ENCODE results near the gene SMIM9.

Gene SMIM9

DNA sequence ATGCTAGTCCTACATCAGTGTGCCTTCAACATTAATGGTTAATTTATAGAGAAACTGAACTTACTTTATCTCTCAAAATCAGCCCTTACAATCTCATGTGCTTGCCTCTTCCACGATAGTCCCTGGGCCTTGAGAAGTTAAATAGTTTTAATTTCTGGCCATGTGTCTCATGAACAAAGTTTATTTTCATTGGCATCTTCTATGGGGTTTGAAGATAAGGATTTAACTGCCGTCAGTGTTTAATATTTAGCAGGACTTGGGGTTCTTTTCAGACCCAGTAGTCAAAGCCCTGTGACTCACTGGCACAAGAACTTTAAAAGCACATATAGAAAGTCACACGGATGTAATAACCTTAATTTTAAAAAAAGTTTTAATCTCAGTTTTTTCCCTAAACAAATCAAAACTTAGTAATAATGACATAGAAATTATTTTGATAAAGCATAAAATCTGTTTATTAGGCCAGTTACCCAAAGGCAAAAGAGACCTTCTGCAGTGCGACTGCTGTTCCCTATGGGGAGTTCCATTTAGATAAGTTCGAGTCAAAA lies 19.1 kb downstream of the SMIM9 start:
- DNase-seq (ENCODE audit: low spot score), result no peak

DNA sequence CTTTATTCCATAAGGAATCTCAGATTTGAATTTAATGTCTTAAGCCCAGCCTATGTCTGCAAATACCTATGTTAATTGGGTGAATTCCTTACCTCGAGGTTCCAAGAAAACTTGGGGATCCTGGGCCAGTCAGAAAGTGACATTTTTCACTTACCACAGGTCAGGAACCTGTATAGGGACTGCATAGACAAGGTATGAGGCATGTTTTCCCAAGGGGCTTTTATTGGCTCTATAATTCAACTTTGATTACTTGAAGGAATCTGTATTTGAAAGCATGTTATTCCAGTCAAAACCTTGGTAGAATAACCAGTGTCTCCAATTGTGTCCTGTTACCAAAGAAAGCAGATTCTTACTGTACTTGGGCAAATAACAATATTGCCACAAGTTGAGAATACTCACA lies 20.7 kb downstream of the SMIM9 start:
- no peak for DNase-seq (ENCODE audit: low spot score)

DNA sequence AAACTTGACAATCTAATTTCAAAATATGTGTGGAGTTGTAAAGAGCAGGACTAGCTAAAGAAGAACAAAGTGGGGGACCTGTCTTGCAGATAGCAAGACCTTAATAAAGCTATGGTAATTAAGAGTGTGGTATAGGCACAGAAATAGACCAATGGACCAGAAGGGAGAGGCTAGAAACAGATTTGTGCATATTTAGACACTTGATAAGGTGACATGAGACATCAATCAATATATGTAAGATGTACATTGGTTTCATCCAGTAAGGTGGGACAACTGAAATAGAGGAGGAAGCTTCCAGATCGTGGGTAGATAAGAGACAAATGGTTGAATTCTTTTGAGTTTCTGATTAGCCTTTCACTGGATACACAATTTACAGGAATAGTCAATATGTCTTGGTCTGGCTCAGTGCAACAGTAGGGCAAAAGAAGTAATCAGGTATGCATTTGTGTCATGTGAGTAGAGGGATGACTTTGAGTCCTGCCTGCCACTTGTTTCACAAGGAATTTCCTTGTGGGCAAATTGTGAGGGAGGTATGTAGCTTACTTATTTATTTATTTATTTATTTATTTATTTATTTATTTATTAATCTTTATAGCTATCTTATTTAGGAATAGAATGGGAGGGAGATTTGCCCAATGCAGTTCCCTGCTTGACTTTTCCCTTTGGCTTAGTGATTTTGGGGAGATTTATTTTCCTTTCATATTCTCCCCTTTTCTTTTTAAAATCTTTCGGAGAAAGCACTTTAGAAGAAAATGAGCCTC lies 21.9 kb downstream of the SMIM9 start:
- DNase-seq (ENCODE audit: low spot score), result no peak

DNA sequence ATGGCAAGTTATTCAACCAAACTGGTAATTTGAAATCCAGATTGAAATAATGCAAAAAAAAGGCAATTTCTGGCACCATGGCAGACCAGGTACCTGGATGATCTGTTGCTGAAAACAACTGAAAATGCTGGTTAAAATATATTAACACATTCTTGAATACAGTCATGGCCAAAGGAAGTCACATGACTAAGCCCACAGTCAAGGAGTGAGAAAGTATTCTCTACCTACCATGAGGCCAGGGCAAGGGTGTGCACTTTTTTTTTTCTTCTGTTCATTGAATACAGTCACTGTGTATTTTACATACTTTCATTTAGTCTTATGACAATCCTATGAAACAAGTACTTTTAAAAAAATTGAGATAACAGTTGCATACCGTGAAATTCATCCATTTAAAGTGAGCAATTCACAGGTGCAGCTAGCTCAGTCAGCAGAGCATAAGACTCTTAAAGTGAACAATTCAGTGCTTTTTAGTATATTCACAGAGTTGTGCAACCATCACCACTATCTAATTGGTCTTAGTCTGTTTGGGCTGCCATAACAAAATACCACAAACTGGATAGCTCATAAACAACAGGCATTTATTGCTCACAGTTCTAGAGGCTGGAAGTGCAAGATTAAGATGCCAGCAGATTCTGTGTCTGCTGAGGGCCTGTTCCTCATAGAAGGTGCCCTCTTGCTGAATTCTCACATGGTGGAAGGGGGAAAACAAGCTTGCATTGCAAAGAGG lies 24.4 kb downstream of the SMIM9 start:
- DNase-seq (ENCODE audit: low spot score), result no peak

DNA sequence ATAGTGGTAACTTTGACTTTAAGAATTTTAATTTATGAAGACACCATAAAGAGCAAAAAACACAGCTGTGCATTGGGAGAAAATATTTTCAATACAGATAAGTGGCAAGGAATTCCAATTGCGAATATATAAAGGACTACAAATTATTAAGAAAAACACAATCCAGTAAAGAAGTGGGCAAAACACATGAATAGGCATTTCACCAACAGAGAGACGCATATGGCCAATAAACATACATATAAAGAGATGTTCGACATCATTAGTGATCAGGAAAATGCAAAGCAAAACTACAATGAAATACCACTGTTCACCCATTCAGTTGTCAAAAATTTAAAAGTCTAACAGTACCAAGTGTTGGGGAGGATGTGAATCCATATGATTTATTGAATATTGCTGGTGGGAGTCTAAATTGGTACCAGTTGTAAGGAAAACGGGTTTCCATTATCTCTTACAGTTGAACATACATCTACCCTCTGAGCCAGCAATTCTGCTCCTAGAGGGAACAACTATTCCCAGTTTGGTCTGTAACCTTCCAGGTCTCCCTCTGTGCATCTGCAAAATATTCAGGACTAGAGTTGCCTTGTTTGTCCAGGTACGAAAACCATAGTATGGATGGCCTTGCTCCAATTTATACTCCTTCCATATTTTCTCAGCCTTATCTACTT lies 27.5 kb downstream of the SMIM9 start:
- DNase-seq (ENCODE audit: low spot score), result no peak

DNA sequence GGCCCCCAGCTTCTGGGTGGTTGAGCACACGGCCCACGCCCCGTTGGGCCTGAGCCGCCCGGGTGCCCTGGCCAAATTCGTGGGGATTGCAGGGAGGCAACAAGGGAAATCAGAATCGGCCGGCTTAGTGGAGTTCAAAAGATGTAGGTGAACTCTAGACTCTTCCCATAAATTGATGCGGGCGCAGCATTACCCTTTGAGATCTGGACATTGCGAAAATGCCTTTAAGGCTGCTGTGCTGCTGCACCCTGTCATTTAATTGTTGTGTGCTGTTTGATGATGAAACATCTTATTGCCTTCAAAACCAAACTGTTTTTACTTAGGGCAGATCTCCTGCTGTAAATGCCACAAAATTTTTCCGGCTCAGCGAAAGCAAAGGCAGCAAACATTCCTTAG lies 28.8 kb downstream of the SMIM9 start:
- no peak for DNase-seq (ENCODE audit: low spot score)

DNA sequence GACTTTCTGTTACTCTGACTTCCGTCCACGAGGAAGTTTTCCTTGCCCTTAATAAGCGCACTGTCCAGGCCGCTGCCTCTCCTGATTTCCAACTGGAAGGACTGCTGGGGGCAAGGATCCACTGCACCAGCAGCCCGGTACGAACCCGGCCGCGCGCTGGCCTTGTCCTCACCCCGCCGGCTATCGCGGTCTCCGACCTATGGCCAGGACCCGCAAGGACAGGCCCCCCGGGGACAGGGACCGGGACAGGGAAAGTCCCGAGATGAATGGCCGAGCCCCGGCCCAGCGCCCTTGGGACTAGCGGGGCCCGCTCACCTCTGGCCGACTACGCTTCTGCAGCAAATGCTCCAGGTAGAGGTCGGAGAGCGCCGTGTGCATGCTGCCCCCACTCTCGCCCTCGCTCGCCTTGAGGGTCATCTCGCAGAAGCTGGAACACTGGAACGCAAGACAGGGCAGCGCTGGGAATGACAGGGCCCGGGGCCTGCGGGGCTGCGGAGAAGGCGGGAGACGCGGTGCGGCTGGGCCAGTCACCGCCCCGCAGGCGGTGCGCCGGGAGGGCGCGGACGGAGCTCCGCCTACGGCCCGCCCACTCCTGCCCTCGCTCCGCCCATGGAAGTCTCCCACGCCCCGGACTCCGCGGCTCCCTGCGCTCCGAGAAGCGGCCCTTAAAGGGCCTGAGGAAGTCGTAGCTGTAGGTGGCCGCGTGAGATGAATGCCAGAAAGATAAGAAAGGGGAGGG lies 29.3 kb downstream of the SMIM9 start, which contains the start of gene MPP1:
Gene MPP1 (minus strand): TSS at position 529 of the 739 bp plus-strand sequence. CDS start 112 bp downstream, at position 417.
- DNase-seq (ENCODE audit: low spot score), result peak; percentile 67

DNA sequence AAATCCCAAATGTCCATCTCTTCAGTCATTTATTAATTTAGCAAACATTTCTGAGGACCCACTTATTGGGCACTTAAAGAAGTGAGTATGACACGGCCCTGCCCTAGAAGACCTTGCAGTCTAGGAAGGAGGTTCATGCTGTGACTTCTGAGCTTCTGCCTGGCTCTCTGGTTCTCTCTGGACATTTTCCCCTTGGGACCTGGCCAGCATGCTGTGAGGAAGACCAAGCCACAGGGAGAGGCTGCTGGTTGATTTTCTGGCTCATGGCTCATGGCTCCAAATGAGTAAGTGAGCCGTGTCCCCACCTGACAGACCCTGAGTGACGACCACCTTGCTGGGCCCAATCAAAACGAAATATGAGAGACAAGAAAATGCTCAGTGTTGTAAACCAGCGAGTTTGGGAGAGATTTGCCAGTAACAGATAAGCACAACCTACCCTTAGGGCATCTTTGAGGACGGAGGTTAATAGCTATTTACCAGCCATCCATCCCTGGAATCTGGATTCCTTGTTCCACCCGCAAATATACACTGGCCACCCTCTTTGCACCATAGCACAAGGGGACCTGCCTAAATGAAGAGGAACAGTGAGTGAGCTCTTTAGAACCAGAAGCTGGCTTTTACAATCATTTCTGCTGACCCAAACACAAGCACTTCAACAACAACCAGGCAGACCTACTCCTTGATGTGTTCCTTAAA lies 30.1 kb downstream of the SMIM9 start:
- no peak for DNase-seq (ENCODE audit: low spot score)

DNA sequence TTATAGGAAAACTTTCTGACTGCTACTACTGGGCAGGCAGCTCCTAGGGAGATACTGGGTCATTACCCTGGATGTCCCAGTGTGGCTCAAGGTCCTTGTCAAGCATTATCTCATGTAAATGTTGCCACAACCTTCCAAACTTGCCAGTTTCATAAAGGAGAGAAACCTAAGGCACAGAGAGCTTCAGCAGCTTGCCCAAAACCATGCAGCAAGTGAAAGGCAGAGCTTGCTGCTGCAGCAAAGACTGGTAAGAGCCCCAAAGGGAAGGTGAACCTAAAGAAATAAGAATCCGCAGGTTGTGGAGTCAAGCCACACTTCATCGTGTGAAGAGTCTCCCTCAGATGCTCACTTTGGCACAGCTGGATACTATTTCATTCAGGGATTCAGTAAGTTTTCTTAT lies 31.5 kb downstream of the SMIM9 start:
- DNase-seq (ENCODE audit: low spot score), result no peak

DNA sequence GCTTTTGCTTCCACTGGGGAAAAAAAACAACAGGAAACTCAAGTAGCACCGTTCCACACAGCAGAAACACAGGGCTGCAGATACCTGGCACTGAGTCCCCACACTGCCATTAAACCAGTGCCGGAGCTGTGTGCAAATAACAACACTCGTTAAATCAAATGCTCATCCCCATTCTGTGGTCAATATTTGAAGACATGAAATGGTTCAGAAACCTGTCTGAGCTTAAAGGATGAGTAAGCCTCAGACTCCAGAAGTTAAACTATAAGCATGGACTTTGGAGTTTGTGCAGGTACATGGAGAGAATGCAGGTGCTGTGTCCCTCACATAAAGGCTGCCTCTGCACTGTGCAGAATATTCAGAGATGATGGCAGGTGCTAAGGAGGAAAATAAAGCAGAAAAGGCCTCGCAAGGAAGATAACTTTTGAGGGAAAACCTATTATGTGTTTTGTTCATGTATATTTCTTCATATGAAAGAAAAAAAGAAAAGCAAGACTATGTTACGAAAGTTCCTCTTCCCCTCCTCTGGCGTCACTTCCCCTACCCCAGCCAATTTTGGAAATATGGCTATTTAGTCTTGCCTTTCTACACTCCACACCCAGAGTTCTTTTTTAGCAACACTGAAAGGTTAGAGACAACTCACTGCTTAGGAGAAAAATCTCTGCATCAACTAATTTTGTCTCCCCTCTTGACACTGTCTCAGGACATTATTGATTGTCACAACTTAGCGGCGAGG lies 33.8 kb downstream of the SMIM9 start:
- DNase-seq (ENCODE audit: low spot score), result no peak

DNA sequence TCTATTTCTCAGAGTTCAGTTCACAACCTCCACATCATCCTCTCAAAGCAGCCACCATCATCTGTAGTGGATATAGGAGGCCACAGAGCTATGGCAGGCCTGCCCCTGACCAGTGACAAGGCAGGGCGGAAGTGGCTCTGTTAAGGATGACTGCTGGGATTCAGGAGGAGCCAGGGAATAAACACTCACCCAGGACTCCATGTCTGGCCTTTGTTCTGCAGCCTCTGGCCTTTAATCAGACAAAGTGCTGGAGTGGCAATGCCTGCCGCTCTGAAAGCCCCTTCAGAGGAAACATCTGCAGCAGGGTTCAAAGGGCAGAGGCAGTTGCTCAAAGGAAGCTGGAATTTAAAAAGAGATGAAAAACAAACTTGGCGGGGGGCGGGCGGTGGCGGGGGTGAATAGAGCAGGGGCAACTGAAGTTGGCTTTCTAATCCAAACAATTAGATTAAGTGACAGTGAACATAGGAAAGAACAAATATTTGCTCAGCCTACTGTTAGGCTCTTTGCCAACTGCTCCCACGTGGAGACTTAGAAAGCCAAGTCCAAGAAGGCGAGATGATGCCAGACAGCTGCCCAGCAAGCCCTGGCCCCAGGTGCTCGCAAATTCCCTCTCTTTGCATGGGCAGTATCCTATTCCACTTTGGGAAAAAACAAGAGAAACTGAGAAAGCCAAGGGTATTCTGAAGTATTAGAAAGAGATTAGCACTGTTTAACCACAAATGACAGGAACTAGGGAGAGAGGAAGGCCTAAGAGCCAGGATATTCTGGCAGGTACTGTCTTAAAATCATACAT lies 34.7 kb downstream of the SMIM9 start:
- DNase-seq (ENCODE audit: low spot score), result no peak

DNA sequence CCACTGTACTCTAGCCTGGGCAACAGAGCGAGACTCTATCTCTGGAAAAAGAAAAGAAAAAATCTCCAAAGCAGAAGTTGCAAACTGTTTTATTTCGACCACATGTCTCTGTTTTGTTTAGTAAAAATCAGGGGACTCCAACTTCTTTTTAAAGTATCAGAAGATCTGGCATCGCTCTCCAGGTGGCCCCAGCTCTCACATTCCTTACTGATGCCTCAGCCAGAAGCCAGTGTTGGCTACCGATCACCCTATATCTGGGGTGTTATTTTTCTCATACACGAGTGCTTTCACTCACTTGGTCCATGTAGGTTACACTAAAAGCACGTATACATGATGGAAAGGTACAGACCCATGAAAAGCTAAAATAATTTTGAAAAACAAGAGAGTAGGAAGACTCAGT lies 37.5 kb downstream of the SMIM9 start:
- no peak for DNase-seq (ENCODE audit: low spot score)

DNA sequence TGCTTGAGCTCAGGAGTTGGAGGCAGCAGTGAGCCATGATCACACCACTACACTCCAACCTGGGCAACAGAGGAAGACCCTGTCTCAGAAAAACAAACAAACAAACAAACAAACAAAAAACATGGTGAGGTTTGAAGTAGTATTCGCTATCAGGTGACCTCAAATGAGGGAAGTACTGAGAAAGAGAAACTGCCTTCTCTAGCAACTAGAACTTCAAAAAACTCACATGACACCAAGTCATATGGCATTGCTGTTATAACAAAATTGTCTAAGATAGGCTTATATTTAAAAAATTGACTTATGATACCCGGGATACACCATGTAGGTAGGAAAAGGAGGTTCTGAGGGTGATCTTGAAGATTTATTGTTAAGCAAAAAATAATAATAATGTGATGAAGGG lies 39.4 kb downstream of the SMIM9 start:
- no peak for DNase-seq (ENCODE audit: low spot score)

DNA sequence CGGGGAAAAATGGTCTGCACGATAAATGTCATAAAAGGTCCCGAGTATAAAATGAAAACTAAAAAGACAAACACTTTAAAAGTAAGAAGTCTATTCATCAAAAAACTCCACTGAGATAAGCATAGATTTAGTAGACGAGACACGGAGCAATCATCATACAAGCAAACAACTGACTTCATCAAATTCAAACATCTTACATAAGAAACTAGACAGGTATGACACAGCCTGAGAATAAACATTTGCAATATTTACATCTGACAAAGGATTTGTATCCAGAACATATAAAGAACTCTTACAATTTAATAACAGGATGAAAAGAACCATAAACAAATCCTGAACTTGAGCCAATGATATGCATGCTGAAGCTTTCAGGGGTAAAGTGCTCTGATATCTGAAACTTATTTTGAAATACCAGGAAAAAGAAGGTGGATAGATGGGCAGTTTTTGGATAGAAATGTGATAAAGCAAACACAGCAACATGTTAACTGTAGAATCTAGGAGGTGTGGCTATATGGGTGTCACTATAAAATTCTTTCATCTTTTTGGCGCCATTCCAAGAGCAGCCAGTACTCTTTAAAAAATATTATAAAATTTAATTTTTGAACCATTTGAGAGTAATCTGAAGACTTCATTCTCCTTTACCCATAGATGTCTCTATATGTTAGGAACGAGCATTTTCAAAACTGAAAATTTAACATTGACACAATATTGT lies 41.2 kb downstream of the SMIM9 start:
- DNase-seq (ENCODE audit: low spot score), result no peak

DNA sequence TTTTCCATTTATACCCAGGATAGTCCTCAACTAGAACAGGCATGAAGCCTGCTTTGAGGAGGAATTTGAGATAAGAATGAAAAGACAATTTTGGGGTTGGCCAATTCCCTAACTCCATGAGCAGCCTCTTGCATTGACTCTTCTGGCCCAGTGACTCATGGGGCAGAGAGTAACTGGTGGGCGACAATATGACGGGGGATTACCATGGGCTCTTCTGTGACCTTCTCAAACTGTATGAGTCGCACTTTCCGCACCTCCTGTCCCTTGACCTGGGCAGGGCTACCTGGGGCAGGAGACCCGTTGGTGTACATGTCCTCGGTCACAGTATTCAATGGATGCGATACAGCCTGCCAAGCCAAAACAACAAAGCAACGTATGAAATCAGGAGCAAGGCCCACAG lies 42.5 kb downstream of the SMIM9 start:
- DNase-seq (ENCODE audit: low spot score), result no peak

DNA sequence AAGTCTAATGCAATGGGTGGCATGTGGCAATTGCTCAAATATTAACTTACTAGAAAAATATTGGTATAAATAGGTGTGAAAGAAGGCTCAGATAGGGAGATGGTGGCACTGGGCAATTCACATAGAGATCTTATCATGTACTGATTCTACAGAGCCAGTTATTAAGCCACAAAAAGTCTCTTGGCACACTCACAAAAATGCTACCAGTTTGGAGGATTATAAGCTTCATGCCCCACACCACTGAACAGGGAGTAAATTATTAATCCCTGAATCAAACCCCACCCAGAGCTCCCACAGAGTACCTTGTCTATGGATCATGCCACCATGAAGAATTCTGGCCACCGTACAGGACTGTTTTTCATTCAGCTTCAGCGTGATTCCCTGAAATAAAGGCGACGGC lies 43.0 kb downstream of the SMIM9 start:
- no peak for DNase-seq (ENCODE audit: low spot score)

DNA sequence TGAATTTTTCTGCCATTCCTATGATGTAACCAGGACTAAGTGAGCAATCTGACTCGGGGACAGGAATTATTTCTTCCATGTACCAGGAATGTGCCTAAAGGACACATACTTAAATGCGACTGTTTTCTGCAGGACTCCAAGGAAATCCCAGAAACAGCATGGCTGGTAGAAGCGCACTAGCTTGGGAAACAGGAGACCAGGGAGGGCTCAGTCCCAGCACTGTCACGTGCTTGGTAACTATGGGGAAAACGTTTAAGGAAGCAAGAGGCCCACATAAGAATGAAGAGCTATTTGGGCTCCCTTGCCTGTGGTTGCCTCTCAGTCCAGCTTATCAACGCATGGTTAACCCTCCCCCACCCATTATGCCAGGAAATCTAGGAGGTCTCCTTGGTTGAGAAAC lies 48.7 kb downstream of the SMIM9 start:
- DNase-seq (ENCODE audit: low spot score), result no peak

DNA sequence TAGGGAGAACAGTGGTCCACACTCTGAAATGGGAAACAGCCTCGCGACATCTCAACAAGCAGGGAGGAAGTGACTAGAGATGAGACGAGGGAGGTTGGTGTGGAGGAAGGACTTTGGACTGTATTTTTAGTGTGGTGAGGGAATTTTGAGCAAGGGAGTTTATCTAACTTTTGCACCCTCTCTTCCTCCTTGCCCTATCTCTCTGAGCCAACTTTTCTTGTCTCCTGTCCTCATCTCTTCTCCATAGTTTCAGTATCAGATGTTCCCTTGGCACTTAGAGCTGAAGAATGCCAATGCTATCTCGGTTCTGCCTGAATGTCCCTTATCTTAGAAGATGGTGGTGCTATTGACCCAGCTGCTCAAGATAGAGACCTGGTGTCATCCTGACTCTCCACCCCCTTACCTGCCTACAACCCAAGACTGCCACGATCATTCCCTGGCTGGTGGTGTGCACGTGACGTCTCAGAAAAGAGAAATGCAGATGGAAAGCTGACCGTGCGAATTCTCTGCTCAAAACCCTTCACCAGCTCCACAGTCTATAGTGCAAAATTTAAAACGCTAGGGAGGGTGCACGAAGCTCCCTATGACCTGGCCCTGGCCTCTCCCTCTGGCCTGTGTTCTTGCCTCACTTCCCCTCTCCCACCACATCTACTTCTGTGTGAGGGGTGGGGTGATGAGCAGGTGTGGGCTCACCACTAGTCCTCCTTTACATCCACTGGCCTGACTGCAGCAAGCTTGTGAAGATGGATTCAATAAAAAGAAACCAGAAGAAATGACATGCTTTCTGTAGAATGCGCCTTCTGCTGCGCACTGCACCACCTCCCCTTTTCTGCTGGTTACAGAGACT lies 50.1 kb downstream of the SMIM9 start:
- no peak for DNase-seq (ENCODE audit: low spot score)
